ENCODE data around the gene IGFLR1. TPM values are rescaled to one million over a fixed set of nuclear protein-coding genes. Genes with fewer than 3 reads are reported as not detected.

IGFLR1 gene
- total RNA-seq, 4 donors from 2014 or later = 4.4 to 13.8 (median 5.9) TPM

DNA sequence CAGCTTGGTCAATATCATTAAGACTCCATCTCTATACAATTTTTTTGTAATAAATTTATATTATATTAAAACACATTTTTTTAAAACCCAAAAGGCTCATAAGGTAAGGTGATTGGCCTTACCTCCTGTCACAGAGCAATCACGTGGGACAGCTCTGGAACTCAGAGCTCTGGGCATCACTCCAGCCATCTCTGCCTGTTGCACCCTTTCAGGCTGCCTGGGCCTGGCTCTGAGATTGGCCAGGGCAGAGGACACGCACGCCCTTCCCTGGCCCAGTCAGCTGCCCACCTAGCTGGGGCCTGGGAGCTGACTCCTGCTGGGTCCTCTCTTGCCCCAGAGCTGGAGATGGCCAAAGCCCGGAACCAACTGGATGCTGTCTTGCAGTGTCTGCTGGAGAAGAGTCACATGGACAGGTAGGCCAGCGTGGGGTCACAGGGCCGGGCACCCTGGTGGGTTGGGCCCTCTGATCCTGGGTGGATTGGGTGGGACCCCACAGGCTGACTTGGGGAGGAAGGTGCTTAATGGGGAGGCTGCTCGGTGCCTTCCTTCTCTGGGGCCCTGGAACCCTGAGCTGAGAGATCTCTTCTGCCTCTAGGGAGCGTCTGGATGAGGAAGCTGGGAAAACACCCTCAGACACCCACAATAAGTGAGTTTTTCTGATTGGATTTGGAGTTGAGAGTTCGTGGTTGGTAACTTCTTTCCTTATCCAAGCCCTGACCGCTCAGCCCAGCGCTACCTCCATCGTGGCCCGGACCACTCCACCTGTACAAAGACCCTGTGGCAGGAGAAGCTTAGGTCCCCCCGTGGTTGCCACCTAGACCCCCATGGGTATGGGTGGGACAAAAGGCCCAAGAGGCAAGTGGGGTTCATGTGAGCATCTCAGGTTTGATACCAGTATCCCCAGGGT lies 9.8 kb upstream of the IGFLR1 start:
- TF ChIP-seq, protein P1, sequence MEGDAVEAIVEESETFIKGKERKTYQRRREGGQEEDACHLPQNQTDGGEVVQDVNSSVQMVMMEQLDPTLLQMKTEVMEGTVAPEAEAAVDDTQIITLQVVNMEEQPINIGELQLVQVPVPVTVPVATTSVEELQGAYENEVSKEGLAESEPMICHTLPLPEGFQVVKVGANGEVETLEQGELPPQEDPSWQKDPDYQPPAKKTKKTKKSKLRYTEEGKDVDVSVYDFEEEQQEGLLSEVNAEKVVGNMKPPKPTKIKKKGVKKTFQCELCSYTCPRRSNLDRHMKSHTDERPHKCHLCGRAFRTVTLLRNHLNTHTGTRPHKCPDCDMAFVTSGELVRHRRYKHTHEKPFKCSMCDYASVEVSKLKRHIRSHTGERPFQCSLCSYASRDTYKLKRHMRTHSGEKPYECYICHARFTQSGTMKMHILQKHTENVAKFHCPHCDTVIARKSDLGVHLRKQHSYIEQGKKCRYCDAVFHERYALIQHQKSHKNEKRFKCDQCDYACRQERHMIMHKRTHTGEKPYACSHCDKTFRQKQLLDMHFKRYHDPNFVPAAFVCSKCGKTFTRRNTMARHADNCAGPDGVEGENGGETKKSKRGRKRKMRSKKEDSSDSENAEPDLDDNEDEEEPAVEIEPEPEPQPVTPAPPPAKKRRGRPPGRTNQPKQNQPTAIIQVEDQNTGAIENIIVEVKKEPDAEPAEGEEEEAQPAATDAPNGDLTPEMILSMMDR (IDR thresholded peaks at IDR 0.05; ENCODE audit: low read depth) = no peak

DNA sequence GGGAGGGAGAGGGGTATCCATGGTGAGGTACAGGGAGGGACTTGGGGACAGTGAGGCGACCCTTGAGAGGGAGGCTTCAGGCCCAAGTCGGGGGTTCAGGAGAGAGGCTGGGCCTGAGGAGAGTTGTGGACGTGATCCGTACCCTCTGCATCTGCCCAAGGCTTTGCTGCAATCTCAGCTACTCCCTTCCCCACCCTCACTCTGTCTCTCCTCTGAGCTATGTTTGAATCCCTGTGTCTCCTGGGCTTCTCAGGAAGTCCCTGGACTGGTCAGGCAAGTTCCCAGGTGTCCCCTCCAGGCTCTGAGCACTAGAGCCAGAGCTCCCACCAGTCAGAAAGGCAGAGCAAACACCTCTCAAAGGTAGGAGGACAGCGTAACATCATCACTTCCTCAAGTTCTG lies 7.9 kb upstream of the IGFLR1 start:
- TF ChIP-seq, protein P1 (IDR thresholded peaks at IDR 0.05; ENCODE audit: low read depth) = no peak

DNA sequence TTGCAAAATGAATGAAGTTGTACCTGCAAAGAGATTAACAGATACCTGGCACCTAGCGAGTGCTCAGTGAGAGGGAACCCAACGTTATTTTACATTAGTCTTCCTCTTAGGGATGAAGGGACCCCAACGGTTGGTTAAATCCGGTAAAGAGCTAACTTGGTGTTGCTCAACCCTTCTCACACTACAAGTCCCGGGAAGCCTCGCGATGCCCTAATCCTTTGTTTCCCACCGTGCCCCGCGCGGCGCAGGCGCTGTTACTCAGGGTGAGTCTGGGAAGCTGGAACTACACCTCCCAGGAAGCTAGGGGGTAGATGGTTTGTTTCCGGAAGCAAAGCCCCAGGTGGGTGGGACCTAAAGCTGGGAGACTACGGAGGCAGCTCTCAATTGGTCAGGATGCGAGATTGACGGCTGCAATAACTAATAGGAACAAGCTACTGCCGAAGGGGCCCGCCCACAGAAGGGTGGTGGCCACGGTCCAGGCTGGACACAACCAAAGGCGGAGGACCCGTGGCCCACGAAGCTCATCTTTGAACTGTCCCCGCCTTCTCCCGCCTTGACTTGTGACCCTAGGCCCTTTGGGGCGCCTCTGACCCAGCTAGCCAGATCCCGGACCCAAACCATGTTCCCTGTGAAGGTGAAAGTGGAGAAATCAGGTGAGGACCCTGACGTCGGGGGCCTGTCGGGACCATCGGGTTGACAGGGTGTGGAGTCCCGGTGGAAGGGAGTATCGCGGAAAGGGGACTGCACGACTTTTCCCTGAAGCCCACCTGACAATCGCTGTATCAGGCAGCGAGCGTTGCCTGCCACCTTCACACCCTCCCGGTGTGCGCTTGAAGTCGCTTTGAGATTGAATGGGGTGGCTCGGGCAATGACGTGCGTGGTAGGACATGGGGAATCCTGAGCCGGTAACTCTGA lies 6.1 kb upstream of the IGFLR1 start, which contains the start of gene LIN37:
Gene LIN37, plus strand, starts transcription at position 471 of the 915 bp plus-strand sequence. Its CDS starts 149 bp downstream, at position 620.
- TF ChIP-seq, protein P1 (IDR thresholded peaks at IDR 0.05; ENCODE audit: low read depth) = no peak

DNA sequence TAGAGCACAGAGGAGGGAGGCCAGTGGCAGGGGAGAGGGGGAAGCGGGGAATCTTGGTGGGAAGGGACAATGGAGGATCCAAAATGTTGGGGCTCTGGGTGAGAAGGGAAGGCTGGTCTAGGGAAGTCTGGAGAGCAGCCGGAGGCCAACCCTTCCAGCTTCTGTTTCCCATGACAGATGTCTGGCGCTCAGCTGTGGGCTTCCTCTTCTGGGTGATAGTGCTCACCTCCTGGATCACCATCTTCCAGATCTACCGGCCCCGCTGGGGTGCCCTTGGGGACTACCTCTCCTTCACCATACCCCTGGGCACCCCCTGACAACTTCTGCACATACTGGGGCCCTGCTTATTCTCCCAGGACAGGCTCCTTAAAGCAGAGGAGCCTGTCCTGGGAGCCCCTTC lies 4.3 kb upstream of the IGFLR1 start:
- TF ChIP-seq, protein P1 (IDR thresholded peaks at IDR 0.05; ENCODE audit: low read depth) = no peak

DNA sequence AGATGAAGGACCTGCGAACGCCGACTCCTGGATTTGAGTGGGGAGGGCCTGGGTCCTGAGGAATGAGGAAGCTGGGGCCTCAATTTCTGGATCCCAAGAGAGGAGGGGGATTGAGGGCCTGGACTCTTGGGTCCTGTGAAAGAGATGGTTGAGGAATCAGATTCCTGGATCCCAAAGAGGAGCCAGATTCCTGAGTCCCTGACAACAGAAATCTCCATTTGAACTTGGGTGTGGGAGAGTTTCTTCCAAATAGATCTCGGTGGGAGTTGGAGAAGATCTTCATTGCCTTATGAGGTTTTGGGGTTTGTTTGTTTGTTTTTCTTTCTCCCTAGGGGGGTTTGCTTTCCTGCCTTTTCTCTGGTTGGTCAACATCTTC lies 3.8 kb upstream of the IGFLR1 start:
- TF ChIP-seq, protein P1 (IDR thresholded peaks at IDR 0.05; ENCODE audit: low read depth) = no peak

DNA sequence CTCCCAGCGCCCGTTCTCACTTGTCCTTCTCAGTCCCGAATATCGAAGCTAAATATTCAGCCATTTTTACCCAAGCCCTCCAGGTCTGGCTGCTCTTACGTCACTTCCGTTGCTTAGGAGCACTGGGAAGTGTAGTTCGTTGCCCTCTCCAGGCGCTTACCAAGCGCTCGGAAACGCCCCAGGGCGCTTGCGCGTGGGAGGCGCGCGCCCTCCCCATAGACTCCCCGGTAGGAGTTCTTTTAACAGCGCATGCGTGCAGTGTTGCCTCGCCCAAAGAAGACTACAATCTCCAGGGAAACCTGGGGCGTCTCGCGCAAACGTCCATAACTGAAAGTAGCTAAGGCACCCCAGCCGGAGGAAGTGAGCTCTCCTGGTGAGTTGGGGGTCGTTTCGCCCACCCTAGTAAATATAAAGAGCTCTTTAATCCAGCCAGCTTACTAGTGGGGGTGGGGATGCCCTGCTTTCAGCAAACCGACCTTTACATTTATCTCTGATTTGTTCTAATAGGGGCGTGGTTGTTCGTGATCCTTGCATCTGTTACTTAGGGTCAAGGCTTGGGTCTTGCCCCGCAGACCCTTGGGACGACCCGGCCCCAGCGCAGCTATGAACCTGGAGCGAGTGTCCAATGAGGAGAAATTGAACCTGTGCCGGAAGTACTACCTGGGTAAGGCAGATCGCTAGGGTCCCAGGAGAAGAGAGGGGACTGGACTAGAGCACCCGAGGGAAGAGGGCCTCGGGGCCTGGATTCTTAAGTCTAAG lies 3.3 kb upstream of the IGFLR1 start, which contains the start of the genes PSENEN and U2AF1L4:
Gene PSENEN, plus strand, starts transcription at position 324 of the 759 bp plus-strand sequence. Its CDS starts 280 bp downstream, at position 604.
Gene U2AF1L4, minus strand, starts transcription at position 91 of the 759 bp plus-strand sequence. Its CDS starts 27 bp downstream, at position 64.
- TF ChIP-seq, protein P1 (IDR thresholded peaks at IDR 0.05; ENCODE audit: low read depth) = no peak
